Osteocyte (in vitro differentiated cells): Measurements from ENCODE around the gene C3. TPM values are rescaled to one million over a fixed set of nuclear protein-coding genes. Genes with fewer than 3 reads are reported as not detected.

Source experiments
- DNase-seq: peaks from one replicate; pipeline ENCODE4 v3.0.0; 2021; ENCODE audit warnings: mixed read lengths; ENCODE audit not compliant: unreplicated experiment; ENCODE audit errors: extremely low spot score
- H3K27ac Mint-ChIP-seq: one replicate; pipeline ENCODE4 v1.8.0; 2021; ENCODE audit warnings: mild to moderate bottlenecking, mixed read lengths; ENCODE audit not compliant: unreplicated experiment
- H3K27me3 Mint-ChIP-seq: one replicate; pipeline ENCODE4 v1.8.0; 2021; ENCODE audit warnings: mixed read lengths; ENCODE audit not compliant: unreplicated experiment
- H3K36me3 Mint-ChIP-seq: one replicate; pipeline ENCODE4 v1.8.0; 2021; ENCODE audit warnings: mixed read lengths; ENCODE audit not compliant: unreplicated experiment
- H3K4me1 Mint-ChIP-seq: one replicate; pipeline ENCODE4 v1.8.0; 2021; ENCODE audit warnings: mixed read lengths; ENCODE audit not compliant: unreplicated experiment
- H3K4me3 Mint-ChIP-seq: one replicate; pipeline ENCODE4 v1.8.0; 2021; ENCODE audit warnings: mild to moderate bottlenecking, moderate library complexity, mixed read lengths; ENCODE audit not compliant: unreplicated experiment
- H3K9me3 Mint-ChIP-seq: one replicate; pipeline ENCODE4 v1.8.0; 2021; ENCODE audit warnings: mixed read lengths; ENCODE audit not compliant: unreplicated experiment
- total RNA-seq: library from RNA; stranded (reverse); gene quantifications from 2 replicates; pipeline ENCODE4 v1.2.1, GENCODE V29; 2021
- TF ChIP-seq, protein P1 (sequence below): fragments of 200-600 bp; sonication (generic); IDR thresholded peaks from 2 replicates; pipeline ENCODE4 v1.5.0; 2021; ENCODE audit warnings: antibody characterized with exemption, mild to moderate bottlenecking, moderate library complexity

C3 gene
- total RNA-seq, 1 donor from 2014 or later, result 0.56 TPM

DNA sequence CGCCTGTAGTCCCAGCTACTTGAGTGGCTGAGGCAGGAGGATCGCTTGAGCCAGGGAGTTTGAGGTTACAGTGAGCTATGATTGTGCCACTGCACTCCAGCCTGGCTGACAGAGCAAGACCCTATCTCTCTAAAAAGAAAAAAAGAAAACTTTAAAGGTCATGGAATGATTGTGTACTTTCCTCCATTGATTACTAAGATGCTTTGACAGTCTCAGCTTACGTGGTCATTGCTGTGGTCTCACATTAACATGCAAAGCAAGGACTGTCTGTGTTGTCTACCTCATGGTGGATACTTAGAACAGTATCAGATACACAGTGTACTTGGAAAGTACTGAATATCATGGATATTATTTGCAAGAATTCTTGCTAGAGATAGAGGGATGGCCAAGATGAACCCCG is 36.5 kb downstream of the C3 start:
- TF ChIP-seq, protein P1, sequence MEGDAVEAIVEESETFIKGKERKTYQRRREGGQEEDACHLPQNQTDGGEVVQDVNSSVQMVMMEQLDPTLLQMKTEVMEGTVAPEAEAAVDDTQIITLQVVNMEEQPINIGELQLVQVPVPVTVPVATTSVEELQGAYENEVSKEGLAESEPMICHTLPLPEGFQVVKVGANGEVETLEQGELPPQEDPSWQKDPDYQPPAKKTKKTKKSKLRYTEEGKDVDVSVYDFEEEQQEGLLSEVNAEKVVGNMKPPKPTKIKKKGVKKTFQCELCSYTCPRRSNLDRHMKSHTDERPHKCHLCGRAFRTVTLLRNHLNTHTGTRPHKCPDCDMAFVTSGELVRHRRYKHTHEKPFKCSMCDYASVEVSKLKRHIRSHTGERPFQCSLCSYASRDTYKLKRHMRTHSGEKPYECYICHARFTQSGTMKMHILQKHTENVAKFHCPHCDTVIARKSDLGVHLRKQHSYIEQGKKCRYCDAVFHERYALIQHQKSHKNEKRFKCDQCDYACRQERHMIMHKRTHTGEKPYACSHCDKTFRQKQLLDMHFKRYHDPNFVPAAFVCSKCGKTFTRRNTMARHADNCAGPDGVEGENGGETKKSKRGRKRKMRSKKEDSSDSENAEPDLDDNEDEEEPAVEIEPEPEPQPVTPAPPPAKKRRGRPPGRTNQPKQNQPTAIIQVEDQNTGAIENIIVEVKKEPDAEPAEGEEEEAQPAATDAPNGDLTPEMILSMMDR, result no peak
- Mint-ChIP-seq H3K4me1 (no peaks in the 10 kb centered on the region), H3K9me3 (peaks cover 3% of the 10 kb centered on the region), H3K36me3 (no peaks in the 10 kb centered on the region), H3K27me3 (peaks cover 10% of the 10 kb centered on the region), H3K27ac (no peak overlapping the region), H3K4me3 (no peak overlapping the region)
- DNase-seq, result no peak

DNA sequence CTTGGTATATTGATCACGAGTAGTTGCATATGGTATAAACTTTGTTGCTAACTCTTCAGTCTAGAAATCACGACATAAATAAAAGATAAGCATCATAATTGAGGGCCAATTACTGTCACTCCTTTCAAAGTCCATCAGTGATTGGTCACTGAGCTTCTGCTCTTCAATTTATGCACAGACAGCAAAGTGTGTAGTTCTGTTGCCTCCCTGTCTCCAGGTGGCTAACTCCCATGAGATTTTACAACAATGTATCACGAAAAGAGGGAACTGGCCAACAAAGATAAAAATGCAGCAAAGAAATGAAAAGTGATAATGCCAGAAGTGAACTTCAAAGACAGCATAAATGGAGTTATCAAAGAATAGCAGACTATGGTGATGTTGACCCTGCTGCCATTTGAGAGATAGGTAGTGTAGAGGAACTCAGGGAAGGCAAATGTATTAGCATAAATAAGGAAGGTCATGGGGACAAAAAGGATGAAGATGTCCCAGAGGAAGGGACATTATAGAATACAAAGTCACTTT is 37.8 kb downstream of the C3 start:
- Mint-ChIP-seq H3K9me3 (no peaks in the 10 kb centered on the region), H3K4me1 (no peaks in the 10 kb centered on the region), H3K36me3 (no peaks in the 10 kb centered on the region), H3K4me3 (no peak overlapping the region), H3K27ac (no peak overlapping the region), H3K27me3 (peaks cover 10% of the 10 kb centered on the region)
- DNase-seq, result no peak
- TF ChIP-seq, protein P1, result no peak

DNA sequence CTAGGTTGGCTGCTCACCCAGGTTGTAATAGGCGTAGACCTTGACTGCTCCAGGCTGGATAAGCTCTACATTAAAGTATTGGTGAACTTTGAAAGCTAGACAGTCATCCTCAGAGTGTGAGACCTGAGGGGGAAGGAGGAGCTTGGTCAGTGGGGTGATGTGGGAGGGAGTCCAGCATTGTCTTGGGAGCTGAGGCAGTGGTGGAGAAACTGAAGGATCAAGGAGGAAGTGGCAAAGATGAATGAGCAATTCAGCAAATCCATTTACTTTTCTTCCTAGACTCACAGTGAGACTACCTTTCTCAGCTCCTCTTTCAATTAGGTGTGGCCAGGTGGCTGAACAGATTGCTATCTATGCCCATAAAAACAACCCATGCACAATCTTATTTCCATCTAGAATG is 40.3 kb downstream of the C3 start:
- TF ChIP-seq, protein P1, result no peak
- Mint-ChIP-seq H3K36me3 (no peaks in the 10 kb centered on the region), H3K27me3 (peaks cover 7% of the 10 kb centered on the region), H3K4me3 (no peak overlapping the region), H3K27ac (no peak overlapping the region), H3K9me3 (no peaks in the 10 kb centered on the region), H3K4me1 (peaks cover 4% of the 10 kb centered on the region)
- DNase-seq, result no peak

DNA sequence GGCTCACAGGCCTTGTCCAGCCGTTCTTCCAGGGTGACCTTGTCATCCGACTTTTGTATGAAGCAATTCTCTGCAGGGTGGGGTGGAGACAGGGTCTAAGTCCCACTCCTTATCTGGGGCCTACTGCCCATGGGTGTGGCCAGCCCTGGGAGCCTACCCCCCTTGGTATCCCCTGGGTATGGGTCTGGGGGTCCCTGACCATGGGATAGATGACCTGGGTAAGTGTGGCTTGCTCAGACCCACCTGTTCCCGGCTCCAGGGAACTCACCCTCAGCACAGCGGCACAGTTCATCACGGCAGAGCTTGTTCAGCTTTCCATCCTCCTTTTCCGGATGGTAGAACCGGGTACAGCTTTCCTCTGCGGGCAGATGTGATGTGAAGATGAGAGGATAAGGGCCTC is 41.3 kb downstream of the C3 start:
- TF ChIP-seq, protein P1, result no peak
- no peak for DNase-seq
- Mint-ChIP-seq H3K4me3 (no peak overlapping the region), H3K27me3 (peaks cover 7% of the 10 kb centered on the region), H3K27ac (no peak overlapping the region), H3K4me1 (peaks cover 12% of the 10 kb centered on the region), H3K9me3 (no peaks in the 10 kb centered on the region), H3K36me3 (no peaks in the 10 kb centered on the region)

DNA sequence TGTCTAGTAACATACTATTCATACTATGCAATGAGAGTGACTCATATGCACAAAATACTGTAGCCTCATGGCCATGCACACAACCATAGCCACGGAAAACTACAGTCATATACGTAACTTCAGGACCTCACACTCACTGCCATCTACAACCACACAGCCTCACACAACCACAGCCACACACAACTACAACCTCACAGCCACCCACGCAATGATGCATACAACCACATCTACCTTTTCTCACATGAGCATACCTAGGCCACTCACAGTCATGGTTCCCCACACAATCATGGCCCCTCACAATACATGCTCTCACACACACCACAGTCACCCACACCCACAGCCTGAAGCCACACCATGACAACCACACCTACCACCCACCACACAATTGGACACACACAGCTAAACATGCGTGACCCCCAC is 41.8 kb downstream of the C3 start:
- H3K4me3 Mint-ChIP-seq, result no peak overlapping the region
- no peak for DNase-seq
- H3K27me3 Mint-ChIP-seq, result peaks cover 7% of the 10 kb centered on the region
- peaks cover 12% of the 10 kb centered on the region for H3K4me1 Mint-ChIP-seq
- H3K27ac Mint-ChIP-seq, result no peak overlapping the region
- TF ChIP-seq, protein P1, result no peak
- no peaks in the 10 kb centered on the region for H3K36me3 Mint-ChIP-seq
- no peaks in the 10 kb centered on the region for H3K9me3 Mint-ChIP-seq
